HEK293 (cell line): Measurements from ENCODE around the gene KCNMA1.

ENCODE experiments used
- CTCF ChIA-PET: fragments of 350-600 bp; formaldehyde crosslinking; extraction: SDS; loops from one replicate; lab custom pipeline; 2021; ENCODE audit warnings: antibody characterized with exemption; lab: Yijun Ruan, JAX
- POLR2A ChIA-PET: fragments of 300-600 bp; formaldehyde crosslinking; extraction: SDS; loops from one replicate; lab custom pipeline; 2020; ENCODE audit warnings: antibody characterized with exemption, inconsistent platforms; lab: Yijun Ruan, JAX
- H3K27ac ChIP-seq: fragments of 200-500 bp; sonication (Bioruptor generic); 2 replicates; pipeline ENCODE4 v1.5.1; 2014; ENCODE audit warnings: low read depth, low read length, control low read depth, inconsistent platforms; ENCODE audit errors: extremely low read depth
- H3K36me3 ChIP-seq, 2 experiments: fragments of 200-500 bp in 1 of 2; sonication (Bioruptor generic) in 1 of 2; 1 replicate in 1 of 2; 2 replicates in 1 of 2; pipeline ENCODE4 v1.5.1; 2014 to 2017; ENCODE audit warnings: inconsistent platforms in 2 of 2, low read length in 2 of 2; ENCODE audit not compliant: control insufficient read depth in 2 of 2, insufficient read depth in 1 of 2
- H3K4me1 ChIP-seq: fragments of 200-500 bp; sonication (Bioruptor generic); 2 replicates; pipeline ENCODE4 v1.5.1; 2014; ENCODE audit warnings: mild to moderate bottlenecking, low read length, inconsistent platforms; ENCODE audit not compliant: control insufficient read depth, insufficient read depth
- H3K4me3 ChIP-seq: 2 replicates; pipeline ENCODE4 v1.5.1; 2011; ENCODE audit warnings: low read depth, mild to moderate bottlenecking, control low read depth, low read length, moderate library complexity
- H3K9me3 ChIP-seq: fragments of 200-500 bp; sonication (Bioruptor generic); 2 replicates; pipeline ENCODE4 v1.5.1; 2014; ENCODE audit warnings: low read depth, low read length, inconsistent platforms; ENCODE audit not compliant: control insufficient read depth, insufficient read depth
- ELK4 ChIP-seq: IDR thresholded peaks from 2 replicates; pipeline ENCODE4 v1.6.1; 2011; ENCODE audit warnings: mild to moderate bottlenecking, low read depth, low read length, borderline replicate concordance
- GLI4 ChIP-seq: fragments of 450-650 bp; formaldehyde crosslinking; IDR thresholded peaks from 2 replicates; pipeline ENCODE4 v1.5.1; 2016; ENCODE audit warnings: missing biosample characterization, missing genetic modification characterization
- GLIS1 ChIP-seq: fragments of 450-650 bp; formaldehyde crosslinking; IDR thresholded peaks from 2 replicates; pipeline ENCODE4 v1.5.1; 2016; ENCODE audit warnings: missing biosample characterization, missing genetic modification characterization
- KLF1 ChIP-seq: fragments of 450-650 bp; formaldehyde crosslinking; IDR thresholded peaks from 2 replicates; pipeline ENCODE4 v1.5.1; 2016; ENCODE audit warnings: missing biosample characterization, missing genetic modification characterization
- RBAK ChIP-seq: fragments of 450-650 bp; formaldehyde crosslinking; IDR thresholded peaks from 2 replicates; pipeline ENCODE4 v1.5.1; 2016; ENCODE audit warnings: missing biosample characterization, missing genetic modification characterization
- TSHZ1 ChIP-seq: fragments of 450-650 bp; formaldehyde crosslinking; IDR thresholded peaks from 2 replicates; pipeline ENCODE4 v1.5.1; 2016; ENCODE audit warnings: missing biosample characterization, missing genetic modification characterization, borderline replicate concordance
- YY1 ChIP-seq: fragments of 450-650 bp; formaldehyde crosslinking; IDR thresholded peaks from 2 replicates; pipeline ENCODE4 v1.5.1; 2018; ENCODE audit warnings: missing biosample characterization, missing genetic modification characterization
- ZBTB17 ChIP-seq: fragments of 450-650 bp; formaldehyde crosslinking; IDR thresholded peaks from 2 replicates; pipeline ENCODE4 v1.5.1; 2016; ENCODE audit warnings: missing biosample characterization, missing genetic modification characterization
- ZNF138 ChIP-seq: fragments of 450-650 bp; formaldehyde crosslinking; IDR thresholded peaks from 2 replicates; pipeline ENCODE4 v1.5.1; 2016; ENCODE audit warnings: missing biosample characterization, missing genetic modification characterization, borderline replicate concordance
- ZNF175 ChIP-seq: fragments of 450-650 bp; formaldehyde crosslinking; IDR thresholded peaks from 2 replicates; pipeline ENCODE4 v1.5.1; 2016; ENCODE audit warnings: missing biosample characterization, missing genetic modification characterization
- ZNF211 ChIP-seq: fragments of 450-650 bp; formaldehyde crosslinking; IDR thresholded peaks from 2 replicates; pipeline ENCODE4 v1.5.1; 2016; ENCODE audit warnings: low read depth, missing biosample characterization, missing genetic modification characterization
- ZNF248 ChIP-seq: fragments of 450-650 bp; formaldehyde crosslinking; IDR thresholded peaks from 2 replicates; pipeline ENCODE4 v1.5.1; 2017; ENCODE audit warnings: missing biosample characterization, missing genetic modification characterization
- ZNF311 ChIP-seq: fragments of 450-650 bp; formaldehyde crosslinking; IDR thresholded peaks from 2 replicates; pipeline ENCODE4 v1.5.1; 2017; ENCODE audit warnings: missing biosample characterization, missing genetic modification characterization, borderline replicate concordance
- ZNF404 ChIP-seq: fragments of 450-650 bp; formaldehyde crosslinking; IDR thresholded peaks from 2 replicates; pipeline ENCODE4 v1.5.1; 2017; ENCODE audit warnings: missing biosample characterization, missing genetic modification characterization
- ZNF514 ChIP-seq: fragments of 450-650 bp; formaldehyde crosslinking; IDR thresholded peaks from 2 replicates; pipeline ENCODE4 v1.5.1; 2016; ENCODE audit warnings: missing biosample characterization, missing genetic modification characterization
- ZNF518A ChIP-seq: fragments of 450-650 bp; formaldehyde crosslinking; conservative IDR thresholded peaks from 2 replicates; pipeline ENCODE4 v1.5.1; 2016; ENCODE audit warnings: low read depth, missing biosample characterization, missing genetic modification characterization
- ZNF585B ChIP-seq: fragments of 450-650 bp; formaldehyde crosslinking; IDR thresholded peaks from 2 replicates; pipeline ENCODE4 v1.5.1; 2016; ENCODE audit warnings: missing biosample characterization, missing genetic modification characterization
- ZNF692 ChIP-seq: fragments of 450-650 bp; formaldehyde crosslinking; IDR thresholded peaks from 2 replicates; pipeline ENCODE4 v1.5.1; 2016; ENCODE audit warnings: missing biosample characterization, missing genetic modification characterization
- ZNF777 ChIP-seq: fragments of 450-650 bp; formaldehyde crosslinking; IDR thresholded peaks from 2 replicates; pipeline ENCODE4 v1.5.1; 2017; ENCODE audit warnings: missing biosample characterization, missing genetic modification characterization, borderline replicate concordance
- ZSCAN23 ChIP-seq: fragments of 450-650 bp; formaldehyde crosslinking; IDR thresholded peaks from 2 replicates; pipeline ENCODE4 v1.5.1; 2016; ENCODE audit warnings: missing biosample characterization, missing genetic modification characterization
- ZXDB ChIP-seq: fragments of 450-650 bp; formaldehyde crosslinking; IDR thresholded peaks from 2 replicates; pipeline ENCODE4 v1.5.1; 2016; ENCODE audit warnings: missing biosample characterization, missing genetic modification characterization

Gene KCNMA1

GRCh38 chr10:77666821-77667220 lies 29.2 kb upstream of the KCNMA1 start:
- Histone ChIP-seq H3K27ac (no peak overlapping the region), H3K4me3 (no peak overlapping the region), H3K4me1 (no peaks in the 10 kb centered on the region), H3K9me3 (no peaks in the 10 kb centered on the region), H3K36me3 (no peaks in the 10 kb centered on the region)
- ChIA-PET CTCF (interaction anchor here (0.5 kb wide), 1 partner anchor 24 kb away, joined by 3 read pairs; no protein-coding TSS in a partner anchor), POLR2A (no interaction called here)
- TF ChIP-seq GLI4 (tag by site-specific recombination) = no peak
- TF ChIP-seq ZNF248 (tag by site-specific recombination) = no peak
- no peak for TF ChIP-seq YY1 (tag by site-specific recombination)
- no peak for TF ChIP-seq ZNF211 (tag by site-specific recombination)
- no peak for TF ChIP-seq ZNF692 (tag by site-specific recombination)
- TF ChIP-seq ZNF514 (tag by site-specific recombination) = no peak
- TF ChIP-seq ZXDB = no peak
- no peak for TF ChIP-seq ZNF311 (tag by site-specific recombination)
- no peak for TF ChIP-seq ZSCAN23 (tag by site-specific recombination)
- no peak for TF ChIP-seq KLF1 (tag by site-specific recombination)
- TF ChIP-seq ZNF138 = no peak
- TF ChIP-seq ZNF404 (tag by site-specific recombination) = no peak

- Histone ChIP-seq H3K4me1 (no peaks in the 10 kb centered on the region), H3K4me3 (no peak overlapping the region), H3K27ac (no peak overlapping the region), H3K36me3 (no peaks in the 10 kb centered on the region), H3K9me3 (no peaks in the 10 kb centered on the region)
- CTCF ChIA-PET = interaction anchor here (1.0 to 3.1 kb wide), 4 partner anchors 21 to 491 kb away, joined by 3 to 11 read pairs (median 5); no protein-coding TSS in a partner anchor
- POLR2A ChIA-PET = no interaction called here
- no peak for TF ChIP-seq RBAK (tag by site-specific recombination)
- no peak for TF ChIP-seq ZNF777
- TF ChIP-seq ELK4 = no peak
- 0 out of 2 replicates have a peak, but pooled peaks have one; percentile 10 for TF ChIP-seq GLIS1 (tag by site-specific recombination)
- TF ChIP-seq ZNF585B (tag by site-specific recombination) = no peak
Observed at GRCh38 chr10:77664696-77665095, 27.1 kb upstream of the KCNMA1 start.

- no peaks in the 10 kb centered on the region for H3K36me3 ChIP-seq
- no peak overlapping the region for H3K27ac ChIP-seq
- no peak overlapping the region for H3K4me3 ChIP-seq
- no peaks in the 10 kb centered on the region for H3K9me3 ChIP-seq
- H3K4me1 ChIP-seq = no peaks in the 10 kb centered on the region
- ChIA-PET CTCF (interaction anchor here (1.0 to 3.1 kb wide), 5 partner anchors 20 to 490 kb away, joined by 3 to 11 read pairs (median 3); no protein-coding TSS in a partner anchor), POLR2A (interaction anchor here (0.6 kb wide), 1 partner anchor 80 kb away, joined by 8 read pairs; no protein-coding TSS in a partner anchor)
- TF ChIP-seq ZNF518A (tag by site-specific recombination) = 0 out of 2 replicates have a peak, but pooled peaks have one; percentile 3
- no peak for TF ChIP-seq ZBTB17 (tag by site-specific recombination)
- no peak for TF ChIP-seq TSHZ1
- no peak for TF ChIP-seq ZNF175 (tag by site-specific recombination)
Observed at GRCh38 chr10:77664008-77664407, 26.4 kb upstream of the KCNMA1 start.
